GM18511 (cell line): ENCODE measurements around the gene ANKS3.
"Not testable (repeated sequence)": the region's sequence is repeated elsewhere in the genome, so short reads cannot be mapped to it uniquely, and the experiment has no call there.

Source experiments
- ATAC-seq: cut with Tn5 transposase; IDR thresholded peaks from one replicate; pipeline ENCODE4 v1.9.1; 2021; ENCODE audit warnings: mild to moderate bottlenecking, moderate library complexity; ENCODE audit not compliant: unreplicated experiment

ANKS3 gene

DNA sequence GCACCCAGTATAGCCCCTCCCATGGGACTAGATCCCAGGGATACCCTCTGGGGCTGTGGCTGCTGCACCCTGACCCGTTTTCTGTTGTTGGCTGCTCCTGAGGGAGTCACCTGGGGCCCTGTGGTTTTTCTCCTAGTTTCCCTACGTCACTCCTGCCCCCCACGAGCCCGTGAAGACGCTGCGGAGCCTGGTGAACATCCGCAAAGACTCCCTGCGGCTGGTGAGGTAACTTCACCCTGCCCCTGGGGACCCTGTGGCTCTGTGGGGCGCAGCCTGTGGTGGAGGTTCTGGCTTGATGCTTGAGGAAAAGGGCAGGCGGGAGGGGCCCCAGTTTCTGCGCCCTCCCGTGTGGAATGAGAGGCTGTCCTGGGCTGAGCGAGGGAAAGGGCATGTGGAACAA is 82.2 kb downstream of the ANKS3 start:
- no peak for ATAC-seq

DNA sequence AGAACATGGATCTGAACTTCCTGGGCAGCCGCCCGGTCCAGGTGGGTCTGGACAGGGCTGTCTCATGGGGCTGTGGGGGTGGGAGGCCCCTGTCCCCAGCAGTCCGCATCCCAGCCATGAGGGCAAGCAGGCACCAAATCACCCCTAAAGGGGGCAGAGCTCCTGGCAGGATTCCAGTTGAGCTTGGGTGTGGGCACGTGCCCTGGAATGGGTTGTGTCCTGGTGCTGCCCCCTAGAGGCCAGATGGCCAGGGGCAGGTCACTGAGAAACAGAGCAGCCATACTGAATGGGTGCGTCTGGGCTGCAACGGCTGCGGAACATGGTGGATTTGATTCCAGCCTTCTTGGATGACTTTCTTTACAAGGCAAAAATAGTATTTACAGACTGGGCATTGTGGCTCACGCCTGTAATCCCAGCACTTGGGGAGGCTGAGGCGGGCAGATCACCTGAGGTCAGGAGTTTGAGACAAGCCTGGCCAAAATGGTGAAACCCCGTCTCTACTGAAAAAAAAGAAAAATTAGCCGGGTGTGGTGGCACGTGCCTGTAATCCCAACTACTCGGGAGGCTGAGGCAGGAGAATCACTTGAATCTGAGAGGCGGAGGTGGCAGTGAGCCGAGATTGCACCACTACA is 83.5 kb downstream of the ANKS3 start:
- ATAC-seq: not testable (repeated sequence)

DNA sequence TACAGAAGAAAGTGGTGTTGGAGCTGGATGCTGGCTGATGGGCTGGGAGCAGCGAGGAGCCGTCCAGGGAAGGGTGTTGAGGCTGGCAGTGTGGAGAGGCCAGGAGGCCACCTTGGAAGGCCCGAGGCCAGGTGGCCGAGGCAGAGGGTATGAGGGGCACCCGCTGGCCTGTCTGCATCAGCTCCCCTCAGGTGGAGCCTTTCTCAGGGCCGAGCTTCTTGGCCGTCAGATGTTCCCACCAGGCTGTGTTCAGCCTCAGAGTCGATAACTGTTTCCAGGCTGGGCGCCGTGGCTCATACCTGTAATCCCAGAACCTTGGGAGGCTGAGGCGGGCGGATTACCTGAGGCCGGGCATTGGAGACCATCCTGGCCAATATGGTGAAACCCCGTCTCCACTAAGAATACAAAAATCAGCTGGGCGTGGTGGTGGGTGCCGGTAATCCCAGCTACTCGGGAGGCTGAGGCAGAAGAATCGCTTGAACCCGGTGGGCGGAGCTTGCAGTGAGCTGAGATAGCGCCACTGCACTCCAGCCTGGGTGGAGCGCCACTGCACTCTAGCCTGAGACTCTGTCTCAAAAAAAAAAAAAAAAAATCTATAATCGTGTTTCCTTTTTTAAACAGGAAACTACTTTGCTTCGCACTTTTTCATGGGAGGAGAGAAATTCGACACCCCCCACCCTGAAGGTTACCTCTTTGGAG is 84.2 kb downstream of the ANKS3 start:
- no peak for ATAC-seq

DNA sequence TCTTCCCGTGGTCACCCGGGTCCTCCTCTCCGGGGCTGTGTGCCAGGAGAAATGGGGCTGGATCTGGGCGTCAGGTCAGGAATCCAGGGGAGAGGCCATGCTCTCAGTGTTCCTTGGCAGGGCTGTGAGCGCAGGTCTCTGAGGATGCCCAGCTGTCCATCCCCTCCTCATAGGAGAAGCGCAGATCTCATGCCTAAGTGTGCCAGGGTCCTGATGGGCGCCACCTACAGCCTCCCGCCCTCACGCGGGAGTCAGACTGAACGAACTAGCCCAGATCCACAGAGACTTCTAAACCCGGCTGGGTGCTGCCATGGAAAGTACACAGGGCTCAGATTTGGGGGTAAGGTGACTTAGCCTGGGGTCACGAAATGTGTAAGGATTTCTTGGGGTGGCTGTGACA is 85.2 kb downstream of the ANKS3 start:
- ATAC-seq: no peak

DNA sequence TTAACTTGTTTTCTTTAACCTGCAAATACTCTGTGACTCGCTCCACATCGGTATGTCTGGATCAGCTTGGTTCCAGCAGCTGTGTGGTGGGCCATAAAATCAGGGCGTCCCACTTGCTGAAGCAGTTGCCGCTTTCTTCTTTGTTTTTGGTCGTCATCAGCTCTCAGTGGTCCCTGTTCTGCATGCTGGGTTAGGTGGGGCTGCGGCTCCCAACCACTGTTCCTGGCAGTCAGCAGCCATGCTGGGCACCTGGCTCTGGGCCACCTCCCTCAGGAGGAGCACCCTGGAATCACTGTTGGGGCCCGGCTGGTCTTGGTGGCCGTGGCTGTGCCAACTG is 86.5 kb downstream of the ANKS3 start:
- no peak for ATAC-seq

DNA sequence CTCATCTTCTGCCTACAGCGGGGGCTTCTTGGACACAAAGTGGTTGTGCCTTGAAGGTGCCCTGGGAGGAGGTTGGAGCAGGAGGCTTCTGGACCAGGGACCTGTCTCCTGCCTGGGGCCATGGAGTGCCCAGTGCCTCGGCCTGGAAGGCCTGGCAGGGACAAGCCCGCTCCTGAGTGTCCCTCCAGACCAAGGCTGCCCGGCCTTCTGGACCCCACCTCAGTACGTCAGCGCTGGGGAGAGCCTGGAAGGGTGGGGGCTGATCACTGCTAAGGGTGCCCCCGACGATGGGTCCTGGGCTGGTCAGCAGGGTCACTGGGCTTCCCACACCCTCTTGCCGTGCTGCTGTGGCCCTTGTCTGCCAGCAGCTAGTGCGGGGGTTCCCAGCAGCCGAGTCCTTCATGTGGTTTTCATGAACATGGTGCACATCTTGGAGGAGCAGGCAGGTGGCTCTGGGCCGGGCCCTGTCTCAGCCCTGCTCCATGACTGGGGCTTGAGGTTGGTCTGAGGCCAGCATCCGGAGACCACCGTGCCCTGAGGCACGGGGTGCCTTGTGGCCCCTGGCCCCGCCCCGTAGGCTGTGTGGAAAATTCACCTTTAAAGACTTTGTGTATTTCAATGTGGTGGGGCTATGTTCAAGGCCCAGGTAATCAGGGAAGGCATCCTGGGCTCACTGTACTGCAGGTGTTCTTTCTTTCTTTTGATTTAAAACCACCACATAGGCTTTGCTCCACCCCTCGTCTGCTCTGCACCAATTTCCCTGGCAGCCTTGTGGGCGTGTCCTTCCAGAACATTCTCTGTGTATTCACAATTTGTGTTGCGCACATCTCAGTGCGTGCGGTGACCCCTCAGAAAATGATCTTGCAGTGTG is 87.1 kb downstream of the ANKS3 start:
- ATAC-seq: no peak
